HG02763 (cell line): ENCODE measurements around the gene FBN1.

Experiments used
- ATAC-seq: cut with Tn5 transposase; IDR thresholded peaks from one replicate; pipeline ENCODE4 v1.9.1; 2021; ENCODE audit warnings: mild to moderate bottlenecking, moderate library complexity; ENCODE audit not compliant: unreplicated experiment

The FBN1 gene

DNA sequence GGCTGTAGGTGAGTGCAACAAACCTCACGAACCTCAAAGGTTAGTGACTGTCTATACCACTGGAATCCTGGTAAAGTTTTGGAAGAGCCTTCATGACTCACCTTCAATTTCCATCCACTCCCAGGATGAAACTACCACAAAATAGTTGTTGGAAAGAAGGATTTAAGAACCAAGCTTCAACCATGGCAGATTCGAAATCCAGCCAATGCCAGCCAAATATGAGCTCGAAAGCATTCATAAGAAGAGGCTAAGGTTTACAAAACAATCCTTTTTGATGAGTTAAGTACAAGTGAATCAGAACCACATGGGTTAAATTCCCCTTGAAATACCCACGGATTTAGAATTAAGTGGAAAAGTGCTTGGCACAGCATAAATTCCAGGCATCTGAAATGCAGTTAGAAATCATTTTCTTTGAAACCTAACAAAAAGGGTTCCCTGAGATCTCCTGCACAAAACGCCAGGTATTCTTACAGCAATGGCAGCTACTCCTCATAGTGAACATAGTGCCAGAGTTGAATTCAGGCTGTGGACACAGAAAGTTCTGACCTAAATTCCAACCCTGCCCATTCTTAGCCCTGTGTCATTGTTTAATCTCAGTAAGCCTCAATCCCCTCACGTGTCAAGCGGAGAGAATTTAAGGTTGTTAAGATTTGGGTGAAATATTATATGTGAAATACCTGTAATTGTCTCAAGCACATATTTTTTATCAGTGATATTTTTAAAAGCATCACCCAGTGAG, 89.2 kb downstream of the FBN1 start:
- ATAC-seq: no peak

DNA sequence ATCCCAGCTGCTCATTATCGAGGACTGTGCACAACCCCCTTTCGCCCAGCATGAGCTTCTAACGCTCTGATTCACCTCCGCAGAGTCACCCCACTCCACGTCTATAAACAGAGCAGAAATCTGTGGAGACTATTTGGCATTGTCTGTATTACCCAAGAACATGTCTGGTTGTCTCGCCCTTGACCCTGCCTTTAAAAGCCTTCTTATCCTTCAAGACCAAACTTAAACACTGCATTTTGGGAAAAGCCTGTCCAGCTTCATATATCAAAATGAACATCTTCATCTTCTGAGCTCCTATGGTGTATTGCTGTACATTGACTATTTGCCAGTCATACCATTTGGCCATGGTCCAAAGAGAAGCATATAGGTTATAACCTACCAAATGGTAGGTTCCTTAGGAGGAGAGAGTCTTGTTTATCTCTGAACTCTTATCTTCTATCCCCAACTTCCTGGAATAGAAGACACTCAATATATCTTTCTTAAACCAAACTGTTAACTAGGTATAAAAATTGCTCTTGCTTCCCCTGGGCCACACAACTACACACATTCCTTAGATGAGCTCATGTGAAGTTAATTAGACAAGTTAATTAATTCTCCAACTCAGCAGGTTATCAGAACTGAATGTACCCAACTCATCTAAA, 90.1 kb downstream of the FBN1 start:
- ATAC-seq: no peak

DNA sequence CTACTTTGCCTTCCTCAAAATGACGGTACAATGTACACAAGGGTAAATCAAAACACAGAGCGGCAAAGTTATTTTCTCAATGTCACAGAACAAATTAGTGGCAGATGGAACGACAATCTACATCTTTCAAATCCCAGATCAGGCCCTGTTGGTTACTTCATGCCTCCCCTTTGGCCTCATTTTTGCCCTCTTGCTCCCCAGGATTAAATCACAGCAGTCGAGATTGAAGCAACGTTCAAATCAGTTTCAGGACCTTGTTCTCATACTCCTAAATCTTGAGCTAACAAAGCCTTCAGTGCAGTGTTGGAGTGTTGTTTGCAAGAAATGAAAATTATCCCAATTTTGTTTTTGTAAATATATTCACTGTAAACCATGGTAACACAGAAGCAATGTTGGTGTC, 91.4 kb downstream of the FBN1 start:
- no peak for ATAC-seq

DNA sequence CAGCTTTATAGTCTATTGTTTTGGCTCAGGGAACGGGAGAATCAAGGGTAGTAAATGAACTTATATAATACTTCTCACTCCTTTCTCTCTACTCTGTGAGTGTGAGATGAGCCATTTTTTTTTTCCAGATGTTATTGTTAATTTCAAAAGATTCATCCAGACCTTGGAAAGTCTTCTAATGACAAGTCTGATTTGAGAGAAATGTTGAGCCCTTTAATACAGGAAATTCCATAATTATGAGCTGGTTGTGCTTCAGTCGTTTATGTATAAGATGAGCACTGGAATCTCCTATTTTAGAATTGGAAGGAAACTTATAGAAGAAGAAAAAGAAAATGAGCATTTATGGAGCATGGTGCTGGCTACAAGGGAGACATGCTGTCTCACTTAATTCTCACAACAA, 92.0 kb downstream of the FBN1 start:
- no peak for ATAC-seq

DNA sequence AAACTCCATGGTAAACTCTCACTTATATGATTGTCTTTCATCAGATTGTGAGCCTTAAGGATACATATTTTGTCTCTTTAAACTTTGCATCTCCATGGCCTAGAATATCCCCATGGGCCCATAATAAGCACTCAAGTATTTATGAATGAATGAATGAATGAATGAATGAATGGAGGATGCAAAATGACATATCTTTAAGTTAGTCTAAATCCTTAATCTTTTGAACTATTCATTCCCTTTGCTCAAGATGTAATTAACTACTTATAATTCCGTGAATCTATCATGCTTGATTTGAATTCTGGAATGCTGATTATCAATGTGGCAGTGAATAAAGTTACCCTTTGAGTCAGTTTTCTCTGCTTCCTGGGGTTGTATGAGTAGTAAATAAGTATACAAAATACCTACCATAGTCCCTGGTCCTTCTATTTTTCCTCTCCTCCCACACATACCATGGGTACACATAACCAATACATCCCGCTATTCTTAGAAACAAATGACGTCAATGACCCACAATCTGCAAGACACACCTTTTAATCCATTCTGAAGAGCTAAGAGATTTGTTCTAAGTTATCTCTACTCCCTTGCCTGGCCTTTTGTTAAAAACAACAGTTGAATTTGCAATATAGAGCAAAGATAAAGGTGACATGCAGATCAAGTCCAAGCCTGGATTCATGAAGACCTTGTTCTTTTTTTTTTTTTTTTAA, 94.5 kb downstream of the FBN1 start:
- no peak for ATAC-seq

DNA sequence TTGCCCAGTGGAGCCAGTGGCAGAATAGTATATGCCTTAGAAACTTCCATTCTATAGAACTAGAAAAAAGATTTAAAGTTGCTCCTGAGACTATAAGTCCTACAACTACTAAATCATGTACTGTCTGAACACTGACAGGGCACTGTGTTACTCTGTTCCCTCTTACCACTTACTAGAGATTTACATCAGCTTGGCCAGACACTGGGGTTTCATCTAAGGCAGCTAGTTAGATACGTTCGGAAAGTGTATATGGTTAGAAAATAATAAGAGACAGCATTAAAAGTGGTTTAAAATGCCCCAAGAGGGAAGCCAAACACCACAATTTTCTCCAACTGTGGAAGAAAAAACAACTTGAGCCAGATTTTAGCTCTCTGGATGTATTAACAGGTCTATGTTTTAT, 97.1 kb downstream of the FBN1 start:
- ATAC-seq: no peak

DNA sequence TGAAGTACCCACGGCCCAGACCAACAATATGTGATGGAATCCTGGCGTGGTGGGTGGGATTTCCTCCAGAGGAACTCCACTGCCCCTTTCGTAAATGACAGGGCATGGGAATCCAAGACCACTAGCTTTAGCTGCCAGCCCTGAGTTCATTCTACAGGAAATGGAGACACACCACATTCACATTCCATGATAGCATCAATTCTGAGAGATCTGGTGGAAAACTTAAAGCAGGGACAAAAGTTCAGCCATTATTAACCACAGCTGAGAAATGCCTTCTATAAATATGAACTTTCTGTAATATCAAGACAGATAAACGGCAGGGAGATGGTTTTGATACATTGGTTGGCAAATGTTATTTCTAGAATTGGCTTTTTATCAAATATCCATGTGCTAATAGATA, 98.2 kb downstream of the FBN1 start:
- ATAC-seq: no peak

DNA sequence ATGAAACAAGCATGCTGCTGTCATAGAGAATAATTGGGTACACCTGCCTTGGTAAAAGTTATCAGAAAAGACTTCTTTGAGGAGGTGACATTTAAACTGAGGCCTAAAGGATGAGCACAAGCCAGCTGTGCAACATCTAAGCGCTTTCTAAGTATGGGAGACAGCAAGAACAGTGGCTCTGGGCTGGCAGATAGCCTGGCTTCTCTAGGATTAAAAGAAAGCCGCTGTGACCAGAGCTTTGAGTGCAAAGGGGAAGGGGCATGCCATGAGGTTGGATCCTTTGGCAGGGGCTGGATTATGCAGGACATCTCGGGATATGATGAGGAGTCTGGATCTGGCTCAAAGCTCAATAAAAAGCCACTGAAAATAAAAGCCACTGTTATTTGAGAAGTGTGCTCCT, 99.2 kb downstream of the FBN1 start:
- ATAC-seq: no peak

DNA sequence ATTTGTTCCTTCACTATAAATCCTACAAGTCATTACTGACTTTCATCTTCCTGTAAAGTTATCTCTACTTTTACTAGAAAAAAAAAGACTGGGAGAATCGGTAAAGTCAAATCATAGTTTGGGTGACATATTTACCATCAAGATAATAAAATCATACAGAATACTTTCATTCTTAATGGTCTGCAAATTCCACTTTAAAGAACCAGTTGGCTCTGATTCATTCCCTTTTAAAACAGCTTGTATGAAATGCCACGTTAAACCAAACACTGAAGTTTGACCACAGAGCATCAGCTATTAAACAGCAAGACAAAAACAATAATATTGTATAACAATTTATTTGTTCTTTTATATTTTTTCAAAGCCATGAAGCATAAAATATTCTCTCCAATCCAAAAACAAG, 100.7 kb downstream of the FBN1 start:
- ATAC-seq: no peak

DNA sequence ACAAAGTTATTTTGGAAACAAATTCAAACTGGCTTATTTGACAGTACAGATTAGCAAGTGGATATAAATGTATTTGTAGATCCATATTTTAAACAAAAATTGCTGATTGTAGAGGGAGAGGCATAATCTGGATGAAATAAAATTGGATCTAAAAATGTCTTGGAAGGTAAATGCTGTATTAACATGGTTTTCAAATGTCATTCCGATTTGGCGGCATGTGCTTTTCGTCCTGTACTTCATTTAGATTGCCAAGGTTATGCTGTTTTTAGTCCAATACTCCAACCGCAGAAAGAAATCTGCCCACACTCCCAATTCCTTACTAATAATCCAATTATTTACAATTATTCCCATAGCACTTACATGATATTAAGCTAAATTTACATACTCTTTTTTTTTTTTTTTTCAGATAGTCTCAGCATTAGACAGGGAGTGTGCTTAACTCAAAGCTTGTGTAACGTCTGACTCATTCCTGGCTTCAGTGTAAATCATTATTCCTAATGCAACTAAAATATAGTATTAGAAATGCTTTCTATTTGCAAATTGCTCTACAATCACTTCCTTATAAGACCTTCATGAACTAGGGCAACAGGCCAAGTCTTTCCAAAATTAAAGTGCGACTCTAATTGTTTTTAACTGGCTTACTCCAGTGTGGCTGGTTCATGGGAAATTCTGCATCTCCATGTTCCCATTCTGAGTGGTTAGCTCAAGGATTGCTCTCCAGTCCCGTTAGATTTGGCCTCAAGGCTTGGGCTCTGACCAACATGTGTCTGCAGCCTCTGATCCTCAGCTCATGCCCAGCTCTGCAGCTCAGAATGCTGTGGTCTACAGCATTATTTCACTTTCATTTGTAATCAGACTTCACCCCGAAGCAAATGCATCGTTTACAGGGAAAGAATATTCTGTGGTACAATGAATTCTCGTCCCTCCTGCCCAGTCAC, 103.9 kb downstream of the FBN1 start:
- peak; percentile 83 for ATAC-seq

DNA sequence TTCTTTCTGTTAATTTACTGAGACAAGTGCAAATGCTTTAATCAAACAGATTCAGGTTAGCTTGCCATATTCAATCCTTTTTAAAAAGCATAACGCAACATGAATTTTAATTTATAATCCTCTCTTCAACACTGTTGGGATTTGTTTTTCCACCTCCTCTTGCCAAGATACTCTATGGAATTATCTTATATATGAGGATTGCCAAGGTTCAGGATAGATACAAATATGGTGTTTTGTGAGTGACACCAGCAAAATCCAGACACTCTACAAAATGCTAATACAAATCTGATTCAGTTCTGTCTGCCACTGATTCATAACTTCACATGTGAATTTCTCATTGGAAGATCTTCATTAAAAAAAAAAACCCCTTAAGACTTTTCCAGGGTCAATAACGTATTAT, 104.8 kb downstream of the FBN1 start:
- no peak for ATAC-seq

DNA sequence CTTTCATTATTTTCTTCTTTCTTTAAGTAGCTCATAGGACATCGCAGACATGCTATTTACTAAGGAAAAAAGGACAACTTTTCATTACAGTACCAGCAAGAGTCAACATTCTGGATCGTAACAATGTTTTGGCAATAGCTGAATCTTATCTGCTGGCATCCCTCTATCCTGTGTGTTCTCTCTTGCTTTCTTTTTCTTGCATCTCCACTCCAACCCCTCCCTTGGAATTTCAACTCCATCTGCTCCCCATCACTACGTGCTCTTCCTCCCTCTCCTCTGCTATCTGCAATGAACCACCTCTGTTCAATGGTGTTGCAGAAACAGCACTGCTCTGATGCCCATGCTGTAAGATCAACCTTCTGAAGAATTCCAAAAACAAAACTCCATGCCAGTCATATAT, 106.6 kb downstream of the FBN1 start:
- ATAC-seq: no peak

DNA sequence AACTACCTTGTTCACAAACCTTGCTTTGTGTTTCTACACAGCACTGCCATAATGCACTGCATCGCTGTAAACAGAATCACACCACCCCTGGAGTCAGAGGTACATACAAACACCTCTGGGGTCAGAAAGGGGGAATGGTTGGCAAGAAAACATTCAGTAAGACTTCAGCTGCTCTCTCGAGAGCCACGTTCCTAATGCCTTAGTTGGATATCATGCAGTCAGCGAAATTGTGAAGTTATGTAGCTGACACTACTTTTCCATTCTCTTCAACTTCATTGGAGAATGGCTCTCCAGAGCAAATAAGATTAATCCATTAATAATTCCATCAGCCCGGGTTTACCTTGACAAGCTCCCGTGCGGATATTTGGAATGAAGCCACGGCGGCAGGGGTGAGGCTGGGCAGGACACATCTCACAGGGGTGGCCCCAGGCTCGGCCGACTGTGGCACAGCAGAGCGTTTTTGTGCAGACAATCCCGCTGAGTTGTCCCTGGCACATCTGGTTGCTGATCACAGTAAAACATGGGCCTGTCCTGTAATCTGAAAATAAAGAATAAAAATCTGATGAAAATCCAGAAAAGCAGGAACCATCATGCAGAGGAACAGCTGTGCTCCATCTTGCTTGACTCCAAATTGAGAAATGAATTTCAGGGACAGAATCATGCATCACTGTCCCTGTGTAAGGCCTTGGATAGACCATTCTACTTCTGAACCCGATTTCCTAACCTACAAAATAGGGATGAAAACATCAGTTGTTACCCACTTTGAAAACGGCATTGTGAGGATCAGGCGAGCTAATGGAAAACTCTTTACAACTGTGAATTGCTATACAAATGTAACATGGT, 108.0 kb downstream of the FBN1 start:
- ATAC-seq: no peak

DNA sequence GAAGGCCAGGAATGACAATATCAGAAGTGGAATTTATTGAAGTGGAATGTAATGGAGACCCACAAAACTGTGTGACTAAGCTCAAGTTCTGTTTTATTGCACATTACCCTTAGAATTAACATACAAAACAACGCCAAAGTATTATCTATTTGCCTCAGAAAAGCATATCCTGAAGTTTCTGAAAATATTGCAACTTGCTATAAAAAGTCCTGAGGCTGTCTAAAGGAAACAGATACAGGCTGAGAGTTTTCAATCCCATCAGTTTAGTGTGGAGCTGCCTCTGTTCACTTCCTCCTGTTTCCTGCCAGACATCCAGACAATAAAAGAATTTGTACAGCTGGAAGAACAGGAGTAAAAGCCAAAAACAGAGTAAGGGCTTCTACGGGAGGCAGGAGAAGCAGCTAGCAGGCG, 108.8 kb downstream of the FBN1 start:
- ATAC-seq: no peak

DNA sequence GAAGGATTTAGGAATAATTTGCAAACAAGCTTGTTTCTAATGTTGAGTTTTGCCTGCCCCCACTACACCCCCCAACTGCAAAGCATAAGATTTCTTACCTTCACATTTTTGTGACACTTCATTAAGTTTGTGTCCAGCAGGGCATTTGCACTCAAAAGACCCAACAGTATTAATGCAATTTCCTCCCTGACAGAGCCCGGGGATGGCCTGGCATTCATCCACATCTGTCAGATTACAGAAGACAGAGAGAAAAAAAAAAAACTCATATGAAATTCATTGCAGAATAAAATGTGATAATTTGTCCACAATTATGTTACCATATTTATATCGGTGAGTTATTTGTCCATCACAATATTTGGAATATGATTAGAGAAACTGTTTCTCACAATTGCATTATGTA, 111.5 kb downstream of the FBN1 start:
- ATAC-seq: no peak

DNA sequence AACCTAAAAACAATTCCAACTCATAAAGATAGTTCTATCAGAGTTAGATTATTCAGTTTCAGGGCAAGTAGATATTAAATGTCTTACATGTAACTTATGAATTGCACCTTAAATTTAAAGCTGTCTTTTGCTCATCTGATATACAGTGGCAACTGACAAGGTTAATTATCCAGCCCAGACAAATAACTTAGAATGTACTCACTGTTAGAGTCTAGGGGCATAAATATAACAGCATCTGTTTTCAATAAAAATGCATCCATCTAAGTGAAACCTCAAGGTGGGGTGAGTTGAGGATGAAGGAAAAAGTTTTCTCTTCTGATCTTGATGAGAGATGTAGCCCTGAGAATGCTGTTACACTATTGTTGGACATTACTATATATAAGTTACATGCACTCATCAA, 112.6 kb downstream of the FBN1 start:
- ATAC-seq: no peak

DNA sequence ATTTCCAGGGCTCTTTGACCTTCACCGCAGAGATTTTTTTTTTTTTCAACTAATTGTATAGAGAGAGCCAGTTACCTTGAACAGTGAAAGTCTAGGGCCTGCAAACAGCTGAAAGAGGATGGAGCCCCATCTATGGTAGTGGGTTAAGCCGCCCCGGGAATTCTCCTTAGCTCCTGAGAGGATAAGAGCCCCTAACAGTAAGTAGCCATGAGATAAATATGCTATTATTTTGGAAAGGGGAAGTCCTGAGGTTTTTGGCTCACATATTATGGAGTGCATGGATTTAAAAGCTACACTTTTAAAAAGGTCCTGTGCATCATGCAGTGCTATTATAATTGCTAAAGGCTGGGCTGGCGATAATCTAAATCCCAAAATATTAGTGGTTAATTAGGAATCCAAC, 115.0 kb downstream of the FBN1 start:
- no peak for ATAC-seq

DNA sequence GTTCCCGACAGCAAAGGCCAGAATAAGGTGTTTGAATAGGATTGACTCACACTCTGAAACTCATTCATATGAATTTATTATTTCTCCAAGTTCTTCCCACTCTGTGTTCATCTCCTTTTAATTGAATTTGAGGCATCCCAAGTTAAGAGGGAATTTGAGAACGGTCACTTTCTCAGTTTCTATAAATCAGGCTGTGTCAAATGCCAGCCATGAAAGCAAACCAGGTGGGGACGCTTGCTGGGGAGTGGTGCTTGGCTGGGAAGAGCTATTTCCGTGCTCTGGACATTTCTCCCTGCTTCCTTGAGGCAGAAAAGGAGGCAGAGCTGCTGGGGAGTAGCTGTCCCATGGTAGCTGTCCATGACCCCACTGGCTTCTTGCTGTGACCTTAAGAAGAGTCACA, 116.6 kb downstream of the FBN1 start:
- ATAC-seq: no peak

DNA sequence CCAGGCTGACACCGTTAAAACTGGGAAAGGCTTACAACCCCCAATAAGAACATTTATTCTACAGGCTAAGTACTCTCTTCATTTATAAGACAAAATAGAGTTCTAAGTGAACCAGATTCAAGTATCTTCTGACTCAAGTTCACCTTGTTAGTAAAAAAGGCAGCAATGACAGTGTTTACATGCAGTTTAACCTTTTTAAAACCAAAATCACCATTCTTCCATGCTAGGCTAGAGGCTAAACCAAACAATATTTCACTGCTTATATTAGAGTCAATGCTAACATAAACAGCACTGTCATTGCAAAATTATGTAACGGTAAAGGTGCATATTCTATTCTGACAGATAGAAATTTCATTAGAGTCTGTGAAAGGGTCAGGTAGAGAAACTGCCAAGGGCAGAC, 118.0 kb downstream of the FBN1 start:
- no peak for ATAC-seq

DNA sequence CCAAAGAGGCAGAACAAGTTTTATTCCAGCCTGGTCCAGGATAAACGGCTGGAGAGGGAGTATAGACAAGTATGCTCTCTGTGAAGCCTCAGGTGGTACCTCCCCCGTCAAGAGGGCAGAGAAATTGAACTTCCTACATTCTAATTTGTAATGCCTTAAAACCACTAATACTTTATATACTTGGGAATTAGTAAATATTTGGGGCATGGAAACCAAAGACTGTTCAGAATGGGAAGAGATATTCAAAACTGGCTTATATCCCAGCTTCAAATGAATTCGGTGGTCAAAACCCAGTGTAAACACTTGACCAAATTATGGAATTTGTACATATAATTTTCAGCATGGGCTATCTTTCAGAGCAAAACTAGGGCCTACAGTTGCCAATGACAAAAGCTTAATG, 122.6 kb downstream of the FBN1 start:
- ATAC-seq: no peak
